ENCODE results near the gene PAPSS1.

GRCh38 chr4:107744532-107744931 lies 24.5 kb upstream of the PAPSS1 start:
- TF ChIP-seq CTCF (IDR thresholded peaks at IDR 0.05 in 2 of 3, conservative IDR thresholded peaks at IDR 0.05 in 1 of 3; ENCODE audit: borderline replicate concordance in 1 of 3, insufficient read depth in 1 of 3, low read depth in 2 of 3, low read length in 2 of 3) (no peak), REST (IDR thresholded peaks at IDR 0.05; ENCODE audit: low read depth) (no peak), MAX (IDR thresholded peaks at IDR 0.05) (no peak), POLR2A (IDR thresholded peaks at IDR 0.05; ENCODE audit: borderline replicate concordance, extremely low read depth, insufficient read depth, insufficient read length) (no peak)

Data from HCT116 (cell line).